HG02798 (cell line): Measurements from ENCODE around the gene SFXN5.
"Not testable (repeated sequence)": the region's sequence is repeated elsewhere in the genome, so short reads cannot be mapped to it uniquely, and the experiment has no call there.

ENCODE experiments used
- ATAC-seq: cut with Tn5 transposase; IDR thresholded peaks from one replicate; pipeline ENCODE4 v1.9.1; 2021; ENCODE audit warnings: mild to moderate bottlenecking; ENCODE audit not compliant: unreplicated experiment, poor library complexity

The SFXN5 gene

DNA sequence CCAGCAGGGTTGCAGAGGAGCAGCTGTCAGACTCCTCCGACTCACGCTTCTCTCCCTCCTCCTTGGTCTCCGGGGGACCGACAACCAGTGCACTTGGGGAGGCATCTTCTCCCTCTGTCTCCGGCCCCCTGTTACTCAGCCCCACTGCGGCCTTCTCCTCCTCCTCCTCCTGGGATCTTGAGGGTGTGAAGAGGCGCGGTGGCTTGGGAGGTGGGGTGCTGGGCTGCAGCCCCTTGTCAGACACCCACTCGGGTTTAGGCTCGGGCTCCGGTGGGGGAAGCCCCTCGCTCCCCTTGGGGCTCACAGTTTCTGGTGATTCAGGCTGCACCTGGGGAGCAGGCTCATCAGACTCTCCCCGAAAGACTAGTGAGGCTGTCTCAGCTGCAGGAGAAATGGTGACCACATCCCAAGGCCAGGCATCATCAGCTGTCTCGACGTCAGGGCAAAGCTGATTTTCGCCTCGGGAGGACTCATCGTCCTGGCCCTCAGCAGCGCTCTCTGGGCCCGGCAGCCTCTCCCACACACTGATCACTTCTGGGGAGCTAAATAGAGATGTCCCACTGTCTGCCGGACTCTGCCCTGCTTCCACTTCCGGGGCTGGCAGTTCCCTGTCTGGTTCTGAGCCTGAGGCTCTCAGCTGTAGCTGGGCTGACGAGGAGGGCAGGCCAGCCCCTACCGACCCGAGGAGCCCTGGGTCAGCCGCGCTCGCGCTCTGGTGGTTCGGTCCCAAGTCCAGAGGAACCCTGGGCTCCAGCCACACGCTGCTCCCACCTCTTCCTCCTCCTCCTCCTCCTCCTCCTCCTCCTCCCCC, 9.0 kb upstream of the SFXN5 start:
- ATAC-seq: no peak

- no peak for ATAC-seq
These were observed 8.1 kb upstream of the SFXN5 start for GRCh38 chr2:73079636-73080035.

- ATAC-seq: no peak
These were observed 7.2 kb upstream of the SFXN5 start for GRCh38 chr2:73078457-73079411.

DNA sequence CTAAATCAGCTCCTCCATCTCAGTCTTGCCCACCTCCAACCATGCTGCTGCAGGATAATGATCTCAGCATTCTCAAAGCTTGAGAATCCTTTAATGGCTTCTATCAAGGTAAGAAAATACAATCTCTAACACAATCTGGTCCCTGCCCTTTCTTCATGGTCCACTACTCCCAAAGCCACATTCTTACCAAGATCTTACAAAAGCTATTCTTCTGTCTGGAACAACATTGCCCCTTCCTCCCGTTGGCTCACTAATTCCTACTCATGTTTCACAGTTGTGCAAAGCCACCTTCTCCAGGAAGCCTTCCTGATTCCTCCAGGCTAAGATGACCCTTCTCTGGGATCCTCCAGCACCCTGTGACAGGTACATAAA, 5.9 kb upstream of the SFXN5 start:
- ATAC-seq: no peak

GRCh38 chr2:73076701-73077423, 5.3 kb upstream of the SFXN5 start:
- ATAC-seq: no peak

GRCh38 chr2:73075477-73076373, 4.2 kb upstream of the SFXN5 start:
- no peak for ATAC-seq

DNA sequence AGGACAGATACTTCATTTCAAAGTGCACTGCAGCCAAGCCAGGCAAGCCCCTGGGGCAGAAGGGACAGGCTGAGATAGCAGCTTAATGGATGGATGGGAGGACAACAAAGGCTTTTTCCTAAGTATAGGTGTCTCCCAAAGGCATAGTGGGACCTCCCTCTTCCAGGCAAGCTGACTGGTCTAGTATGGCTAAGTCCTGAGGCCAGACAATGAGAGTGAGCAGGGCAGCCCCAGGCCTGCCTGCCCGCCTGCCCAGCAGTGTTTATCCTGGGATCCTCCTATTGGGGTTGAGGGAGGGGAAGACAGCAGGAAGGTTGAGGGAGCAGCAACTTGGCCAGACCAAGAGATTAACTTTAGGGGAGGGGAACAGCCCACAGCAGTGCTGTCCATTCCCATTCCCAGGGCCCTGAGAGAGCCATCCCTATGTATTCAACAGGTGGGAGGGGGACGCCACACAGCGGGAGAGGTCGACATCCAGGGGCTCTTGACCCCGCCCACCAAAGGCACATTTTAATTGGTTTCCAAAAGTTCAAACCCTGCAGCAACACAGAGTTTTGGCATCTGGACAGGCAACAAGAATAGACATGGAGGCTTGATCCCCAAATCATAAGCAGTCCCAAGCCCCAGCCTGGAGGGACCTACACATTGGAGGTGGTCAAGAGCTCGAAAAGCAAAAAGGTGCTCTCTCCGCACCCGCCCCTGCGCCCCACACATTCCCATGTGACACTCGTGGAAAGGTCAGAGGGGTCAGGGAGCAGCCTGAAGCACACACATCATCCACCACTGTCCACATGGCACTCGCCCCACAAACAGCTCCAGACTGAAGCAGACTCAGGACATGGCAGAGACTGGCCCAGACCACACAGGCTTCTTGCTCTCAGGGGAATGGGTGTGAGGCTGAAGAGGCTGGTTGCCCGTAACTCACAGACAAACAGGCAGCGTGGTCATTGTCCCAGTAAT, 2.9 kb upstream of the SFXN5 start:
- no peak for ATAC-seq

GRCh38 chr2:73072416-73072815, 904 bp upstream of the SFXN5 start:
- ATAC-seq: no peak

GRCh38 chr2:73072129-73072395, 550 bp upstream of the SFXN5 start:
- ATAC-seq: no peak

GRCh38 chr2:73070643-73071359, 711 bp downstream of the SFXN5 start:
- peak; percentile 23 for ATAC-seq

GRCh38 chr2:73069855-73070642, 1.5 kb downstream of the SFXN5 start:
- no peak for ATAC-seq

DNA sequence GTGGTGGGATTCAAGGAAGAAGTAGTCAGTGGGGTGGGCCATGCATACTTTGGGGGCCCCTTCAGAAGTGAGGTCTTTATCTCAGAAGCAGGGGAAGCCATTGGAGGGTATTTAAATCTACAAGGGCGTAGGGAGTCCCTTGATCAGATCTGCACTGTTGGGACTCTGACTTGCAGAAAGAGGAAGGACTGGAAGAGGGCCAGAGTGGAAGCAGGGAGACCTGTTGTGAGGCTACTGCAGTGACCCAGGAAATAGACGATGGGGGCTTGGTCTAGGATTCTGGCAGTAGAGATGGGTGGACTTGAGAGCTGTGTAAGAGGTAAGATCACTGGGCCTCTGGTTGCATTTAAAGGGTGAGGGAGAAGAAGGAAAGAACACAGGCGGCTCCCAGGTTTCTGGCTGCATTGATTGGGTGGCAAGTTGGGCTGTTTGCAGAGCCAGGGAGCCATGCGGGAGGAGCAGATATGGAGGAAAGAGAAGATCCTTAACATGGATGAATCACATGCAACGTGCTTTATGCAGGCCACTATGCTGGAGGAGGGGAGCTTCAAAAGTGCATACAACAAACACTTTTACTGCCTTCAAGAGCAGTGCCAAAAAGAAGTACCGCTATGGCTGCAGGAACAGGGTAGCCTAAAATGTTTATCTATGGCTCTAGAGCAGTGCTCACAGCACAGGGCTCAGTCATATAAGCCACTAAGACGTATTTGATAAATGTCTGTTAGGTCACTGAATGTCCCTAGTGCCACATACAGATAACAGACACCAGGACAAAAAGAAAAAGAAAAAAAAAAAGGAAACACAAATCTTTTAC, 2.3 kb downstream of the SFXN5 start:
- no peak for ATAC-seq

GRCh38 chr2:73068147-73068546, 3.4 kb downstream of the SFXN5 start:
- ATAC-seq: no peak

DNA sequence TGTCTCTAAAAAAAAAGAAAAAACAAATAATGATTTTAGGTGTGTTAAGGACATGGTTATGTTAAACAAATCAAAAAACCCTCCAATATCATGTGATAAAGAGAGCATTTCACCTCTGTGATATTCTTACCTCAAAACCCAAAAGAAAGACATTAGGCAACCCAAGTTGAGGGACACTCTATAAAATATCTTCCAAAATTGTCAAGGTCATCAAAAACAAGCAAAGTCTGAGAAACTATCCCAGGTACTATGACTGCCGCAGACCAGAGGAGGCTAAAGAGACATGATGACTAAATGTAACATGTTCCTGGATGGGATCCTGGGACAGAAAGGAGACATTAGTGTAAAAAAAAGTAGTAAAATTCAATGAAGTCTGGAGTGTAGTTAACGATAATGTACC, 4.5 kb downstream of the SFXN5 start:
- ATAC-seq: no peak

- ATAC-seq: not testable (repeated sequence)
These were observed 6.4 kb downstream of the SFXN5 start for GRCh38 chr2:73065070-73065469.
